Measurements from ENCODE around the gene GNAI2. TPM values are rescaled to one million over a fixed set of nuclear protein-coding genes. Genes with fewer than 3 reads are reported as not detected.
"Not testable (repeated sequence)": the region's sequence is repeated elsewhere in the genome, so short reads cannot be mapped to it uniquely, and the experiment has no call there.

Gene GNAI2
- polyA plus RNA-seq, 4 donors, result 23.9 to 117 (median 81.9) TPM

GRCh38 chr3:50258029-50258680 is 22.2 kb downstream of the GNAI2 start:
- Histone ChIP-seq H3K4me1 (ENCODE audit: control insufficient read depth in 3 of 3, insufficient read depth in 2 of 3, low read depth in 1 of 3, low read length in 2 of 3) (peaks cover 0 to 26% (median 4%) of the 10 kb centered on the region in 3 donors), H3K27ac (ENCODE audit: low read depth in 1 of 3, low read length in 2 of 3) (peak overlapping the region in 1 of 3 donors; percentile 52), H3K27me3 (ENCODE audit: control insufficient read depth in 3 of 3, insufficient read depth in 3 of 3, low read length in 3 of 3) (no peaks in the 10 kb centered on the region), H3K36me3 (ENCODE audit: control insufficient read depth in 3 of 3, insufficient read depth in 2 of 3, low read depth in 1 of 3, low read length in 3 of 3) (peaks cover 4 to 81% (median 10%) of the 10 kb centered on the region in 3 donors), H3K9me3 (ENCODE audit: control insufficient read depth in 2 of 2, insufficient read depth in 1 of 2, low read depth in 1 of 2, low read length in 1 of 2) (peaks cover 0 to 14% of the 10 kb centered on the region in 2 donors), H3K4me3 (ENCODE audit: low read depth in 1 of 3, low read length in 3 of 3) (no peak overlapping the region)
- FAIRE-seq (no peak), DNase-seq (no peak)
- 81 to 95% (median 86%) methylated on average over 12 to 17 of the region's 17 CpGs for WGBS, 3 donors

- 79 to 80% (median 79%) methylated on average over 16 of the region's 16 CpGs for WGBS, 3 donors
- no peaks in the 10 kb centered on the region for H3K27me3 ChIP-seq (ENCODE audit: control insufficient read depth in 3 of 3, insufficient read depth in 3 of 3, low read length in 3 of 3)
- peaks cover 4 to 74% (median 10%) of the 10 kb centered on the region in 3 donors for H3K36me3 ChIP-seq (ENCODE audit: control insufficient read depth in 3 of 3, insufficient read depth in 2 of 3, low read depth in 1 of 3, low read length in 3 of 3)
- FAIRE-seq (no peak), DNase-seq (no peak)
- peaks cover 0 to 29% (median 4%) of the 10 kb centered on the region in 3 donors for H3K4me1 ChIP-seq (ENCODE audit: control insufficient read depth in 3 of 3, insufficient read depth in 2 of 3, low read depth in 1 of 3, low read length in 2 of 3)
- H3K9me3 ChIP-seq (ENCODE audit: control insufficient read depth in 2 of 2, insufficient read depth in 1 of 2, low read depth in 1 of 2, low read length in 1 of 2), result peaks cover 0 to 14% of the 10 kb centered on the region in 2 donors
- peak overlapping the region in 2 of 3 donors; percentile 57 to 68 for H3K27ac ChIP-seq (ENCODE audit: low read depth in 1 of 3, low read length in 2 of 3)
- H3K4me3 ChIP-seq (ENCODE audit: low read depth in 1 of 3, low read length in 3 of 3), result no peak overlapping the region
These were observed 23.0 kb downstream of the GNAI2 start for GRCh38 chr3:50258979-50259378.

GRCh38 chr3:50259432-50260026 is 23.5 kb downstream of the GNAI2 start:
- Histone ChIP-seq H3K4me3 (ENCODE audit: low read depth in 1 of 3, low read length in 3 of 3) (no peak overlapping the region), H3K9me3 (ENCODE audit: control insufficient read depth in 2 of 2, insufficient read depth in 1 of 2, low read depth in 1 of 2, low read length in 1 of 2) (peaks cover 0 to 14% of the 10 kb centered on the region in 2 donors), H3K27ac (ENCODE audit: low read depth in 1 of 3, low read length in 2 of 3) (peak overlapping the region; percentile 17 to 68 (median 57)), H3K36me3 (ENCODE audit: control insufficient read depth in 3 of 3, insufficient read depth in 2 of 3, low read depth in 1 of 3, low read length in 3 of 3) (peaks cover 4 to 68% (median 10%) of the 10 kb centered on the region in 3 donors), H3K4me1 (ENCODE audit: control insufficient read depth in 3 of 3, insufficient read depth in 2 of 3, low read depth in 1 of 3, low read length in 2 of 3) (peaks cover 0 to 35% (median 4%) of the 10 kb centered on the region in 3 donors), H3K27me3 (ENCODE audit: control insufficient read depth in 3 of 3, insufficient read depth in 3 of 3, low read length in 3 of 3) (no peaks in the 10 kb centered on the region)
- no peak for DNase-seq
- WGBS, 3 donors, result 53 to 59% (median 57%) methylated on average over 18 of the region's 18 CpGs
- FAIRE-seq, result no peak

- Histone ChIP-seq H3K36me3 (ENCODE audit: control insufficient read depth in 3 of 3, insufficient read depth in 2 of 3, low read depth in 1 of 3, low read length in 3 of 3) (peaks cover 4 to 60% (median 10%) of the 10 kb centered on the region in 3 donors), H3K27ac (ENCODE audit: low read depth in 1 of 3, low read length in 2 of 3) (peak overlapping the region; percentile 72 to 92 (median 89)), H3K27me3 (ENCODE audit: control insufficient read depth in 3 of 3, insufficient read depth in 3 of 3, low read length in 3 of 3) (no peaks in the 10 kb centered on the region), H3K4me3 (ENCODE audit: low read depth in 1 of 3, low read length in 3 of 3) (peak overlapping the region; percentile 45 to 68 (median 51)), H3K9me3 (ENCODE audit: control insufficient read depth in 2 of 2, insufficient read depth in 1 of 2, low read depth in 1 of 2, low read length in 1 of 2) (peaks cover 0 to 14% of the 10 kb centered on the region in 2 donors), H3K4me1 (ENCODE audit: control insufficient read depth in 3 of 3, insufficient read depth in 2 of 3, low read depth in 1 of 3, low read length in 2 of 3) (peaks cover 4 to 42% (median 4%) of the 10 kb centered on the region in 3 donors)
- FAIRE-seq (no peak), DNase-seq (peak; percentile 87 to 98)
- 3 to 4% (median 4%) methylated on average over 37 to 70 of the region's 70 CpGs for WGBS, 3 donors
These were observed 24.3 kb downstream of the GNAI2 start for GRCh38 chr3:50260027-50260941.

- no peak for FAIRE-seq
- peak overlapping the region in 2 of 3 donors; percentile 89 to 92 for H3K27ac ChIP-seq (ENCODE audit: low read depth in 1 of 3, low read length in 2 of 3)
- no peaks in the 10 kb centered on the region for H3K27me3 ChIP-seq (ENCODE audit: control insufficient read depth in 3 of 3, insufficient read depth in 3 of 3, low read length in 3 of 3)
- H3K4me3 ChIP-seq (ENCODE audit: low read depth in 1 of 3, low read length in 3 of 3), result peak overlapping the region in 1 of 3 donors; percentile 68
- 66 to 86% (median 85%) methylated on average over 5 of the region's 5 CpGs for WGBS, 3 donors
- no peak for DNase-seq
- H3K9me3 ChIP-seq (ENCODE audit: control insufficient read depth in 2 of 2, insufficient read depth in 1 of 2, low read depth in 1 of 2, low read length in 1 of 2), result peaks cover 0 to 14% of the 10 kb centered on the region in 2 donors
- peaks cover 4 to 49% (median 4%) of the 10 kb centered on the region in 3 donors for H3K4me1 ChIP-seq (ENCODE audit: control insufficient read depth in 3 of 3, insufficient read depth in 2 of 3, low read depth in 1 of 3, low read length in 2 of 3)
- peaks cover 4 to 54% (median 10%) of the 10 kb centered on the region in 3 donors for H3K36me3 ChIP-seq (ENCODE audit: control insufficient read depth in 3 of 3, insufficient read depth in 2 of 3, low read depth in 1 of 3, low read length in 3 of 3)
These were observed 25.0 kb downstream of the GNAI2 start for GRCh38 chr3:50260942-50261441.

- Histone ChIP-seq H3K9me3 (ENCODE audit: control insufficient read depth in 2 of 2, insufficient read depth in 1 of 2, low read depth in 1 of 2, low read length in 1 of 2) (peaks cover 0 to 13% of the 10 kb centered on the region in 2 donors), H3K27me3 (ENCODE audit: control insufficient read depth in 3 of 3, insufficient read depth in 3 of 3, low read length in 3 of 3) (no peaks in the 10 kb centered on the region), H3K27ac (ENCODE audit: low read depth in 1 of 3, low read length in 2 of 3) (peak overlapping the region in 2 of 3 donors; percentile 89 to 92), H3K4me3 (ENCODE audit: low read depth in 1 of 3, low read length in 3 of 3) (no peak overlapping the region), H3K36me3 (ENCODE audit: control insufficient read depth in 3 of 3, insufficient read depth in 2 of 3, low read depth in 1 of 3, low read length in 3 of 3) (peaks cover 4 to 49% (median 7%) of the 10 kb centered on the region in 3 donors), H3K4me1 (ENCODE audit: control insufficient read depth in 3 of 3, insufficient read depth in 2 of 3, low read depth in 1 of 3, low read length in 2 of 3) (peaks cover 4 to 54% (median 4%) of the 10 kb centered on the region in 3 donors)
- WGBS, 3 donors, result 48 to 77% (median 55%) methylated on average over 2 of the region's 2 CpGs
- FAIRE-seq (no peak), DNase-seq (no peak)
These were observed 25.5 kb downstream of the GNAI2 start for GRCh38 chr3:50261505-50261904.

GRCh38 chr3:50262200-50262599 is 26.2 kb downstream of the GNAI2 start:
- not testable (repeated sequence) for FAIRE-seq
- peaks cover 4 to 61% (median 4%) of the 10 kb centered on the region in 3 donors for H3K4me1 ChIP-seq (ENCODE audit: control insufficient read depth in 3 of 3, insufficient read depth in 2 of 3, low read depth in 1 of 3, low read length in 2 of 3)
- WGBS, 3 donors, result 97 to 100% (median 97%) methylated on average over 4 of the region's 4 CpGs

More at GRCh38 chr3:50262200-50262599, 26.2 kb downstream of the GNAI2 start:
- H3K27me3 ChIP-seq (ENCODE audit: control insufficient read depth in 3 of 3, insufficient read depth in 3 of 3, low read length in 3 of 3); H3K4me3 ChIP-seq (ENCODE audit: low read depth in 1 of 3, low read length in 3 of 3); DNase-seq; H3K9me3 ChIP-seq (ENCODE audit: control insufficient read depth in 2 of 2, insufficient read depth in 1 of 2, low read depth in 1 of 2, low read length in 1 of 2): not testable (repeated sequence)
- peaks cover 4 to 42% (median 6%) of the 10 kb centered on the region in 3 donors for H3K36me3 ChIP-seq (ENCODE audit: control insufficient read depth in 3 of 3, insufficient read depth in 2 of 3, low read depth in 1 of 3, low read length in 3 of 3)
- H3K27ac ChIP-seq (ENCODE audit: low read depth in 1 of 3, low read length in 2 of 3), result peak overlapping the region in 1 of 3 donors; percentile 2

All from small intestine (tissue), 7 donors.